Spleen (tissue), 7 donors: ENCODE results near the gene OR2A42.
"Not testable (repeated sequence)": the region's sequence is repeated elsewhere in the genome, so short reads cannot be mapped to it uniquely, and the experiment has no call there.

Source experiments
- CTCF ChIP-seq, 11 experiments: fragments of 200-600 bp in 7 of 11; fragments of 450-650 bp in 4 of 11; sonication (generic) in 4 of 11; IDR thresholded peaks in 8 of 11; conservative IDR thresholded peaks in 3 of 11; 1 replicate in 7 of 11; 2 replicates in 4 of 11; pipeline versions ENCODE4 v1.4.0 to v1.8.0; 2016 to 2021; ENCODE audit warnings: antibody characterized with exemption in 11 of 11, inconsistent platforms in 4 of 11, mild to moderate bottlenecking in 1 of 11
- POLR2A ChIP-seq, 3 donors: fragments of 450-650 bp; IDR thresholded peaks; one replicate each; pipeline ENCODE4 v1.5.1; 2017; ENCODE audit warnings: antibody characterized with exemption in 3 of 3, mild to moderate bottlenecking in 1 of 3
- POLR2AphosphoS5 ChIP-seq, 3 donors: sonication (generic); formaldehyde crosslinking; IDR thresholded peaks; one replicate each; pipeline ENCODE4 v1.5.1; 2017; ENCODE audit warnings: antibody characterized with exemption in 3 of 3
- donor health status: DM: no; HTN: no; CAD: no; lungs with moderate emphysema.
- donor health status: DM: no; HTN: no; CAD: no.
- donor health status: DM: no; HTN: no; CAD: no.

- not testable (repeated sequence) for TF ChIP-seq POLR2A (IDR thresholded peaks at IDR 0.05); CTCF (IDR thresholded peaks at IDR 0.05 in 8 of 11, conservative IDR thresholded peaks at IDR 0.05 in 3 of 11); POLR2AphosphoS5 (IDR thresholded peaks at IDR 0.05)
These were observed 36.3 kb downstream of the OR2A42 start for GRCh38 chr7:144203086-144203485.
